Measurements from ENCODE around the gene MTF1.
"Not testable (repeated sequence)": the region's sequence is repeated elsewhere in the genome, so short reads cannot be mapped to it uniquely, and the experiment has no call there.

MTF1 gene

DNA sequence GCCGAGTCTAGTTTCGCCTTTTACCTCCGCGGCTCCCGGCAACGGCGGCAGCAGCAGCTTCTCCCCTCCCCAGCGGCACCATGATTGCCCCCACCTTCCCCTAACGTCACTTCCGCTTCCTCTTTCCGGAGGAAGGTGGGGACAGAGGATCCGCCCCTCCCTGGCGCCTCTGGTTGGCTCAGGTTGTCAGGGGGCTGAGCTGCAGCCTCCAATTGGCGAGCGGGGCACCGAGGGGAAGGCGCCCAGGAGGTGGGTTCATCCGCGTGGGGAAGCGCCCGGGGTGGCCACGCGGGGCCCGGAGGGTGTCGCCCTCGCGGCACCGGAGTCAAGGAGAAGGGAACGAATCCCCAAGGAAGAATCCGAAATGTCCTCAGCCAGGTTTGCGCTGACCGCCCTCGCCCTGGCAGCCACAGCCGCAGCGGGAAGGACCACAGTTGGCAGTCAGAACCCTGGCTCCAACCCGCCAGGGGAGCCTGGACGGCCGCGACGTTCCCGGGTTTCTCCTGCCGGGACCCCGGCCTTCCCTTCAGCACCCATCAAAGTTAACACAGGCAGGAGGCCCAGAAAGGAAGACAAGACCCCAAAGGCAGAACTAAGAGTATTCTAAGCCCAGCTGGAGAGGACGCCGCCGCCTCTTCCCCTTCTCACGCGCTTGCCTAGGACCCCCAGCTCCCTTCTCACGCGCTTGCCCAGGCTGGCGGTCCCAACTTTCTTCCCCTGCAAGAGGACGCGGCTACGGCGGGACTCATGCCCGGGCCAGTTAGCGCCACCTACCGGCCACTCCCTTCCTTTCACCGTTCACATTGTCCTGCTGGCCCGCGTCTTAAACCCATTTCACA is at the start of gene MTF1:
Gene MTF1, minus strand, starts transcription at position 86 of the 839 bp plus-strand sequence. CDS start 1,934 bp downstream, outside the sequence.
- H3K27me3 ChIP-seq (ENCODE audit: control insufficient read depth in 1 of 2, insufficient read depth in 2 of 2, low read length in 2 of 2), result no peaks in the 10 kb centered on the region
- H3K27ac ChIP-seq (ENCODE audit: low read length), result peak within 1 kb of the TSS; percentile 88
- H3K4me1 ChIP-seq (ENCODE audit: control insufficient read depth, insufficient read depth, low read length), result peaks cover 20% of the 10 kb centered on the region
- H3K4me3 ChIP-seq (ENCODE audit: low read length in 2 of 2), result peak within 1 kb of the TSS; percentile 98
- H3K9ac ChIP-seq (ENCODE audit: low read length in 2 of 2), result peak within 1 kb of the TSS; percentile 92 to 93
- H3K9me3 ChIP-seq (ENCODE audit: control insufficient read depth in 2 of 2, low read length in 2 of 2), result no peaks in the 10 kb centered on the region
- H3K36me3 ChIP-seq (ENCODE audit: control insufficient read depth in 2 of 2, insufficient read depth in 2 of 2, low read length in 2 of 2), result peaks cover 16 to 30% of the 10 kb centered on the region in 2 donors

DNA sequence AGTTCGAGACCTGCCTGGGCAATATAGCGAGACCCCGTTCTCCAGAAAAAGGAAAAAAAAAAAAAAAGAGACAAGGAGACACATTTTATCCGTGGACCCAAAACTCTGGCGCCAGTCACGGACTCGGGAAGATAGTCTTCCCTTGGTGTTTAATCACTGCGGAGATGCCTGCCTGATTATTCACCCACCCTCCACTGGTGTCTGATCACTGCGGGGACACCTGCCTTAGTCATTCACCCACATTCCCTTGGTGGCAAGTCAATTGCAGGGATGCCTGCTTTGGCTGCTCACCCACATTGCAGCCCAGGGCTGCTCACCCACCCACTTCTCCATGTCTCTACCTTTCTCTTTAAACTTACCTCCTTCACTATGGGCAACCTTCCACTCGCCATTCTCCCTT is 49.1 kb upstream of the MTF1 start:
- not testable (repeated sequence) for H3K27ac ChIP-seq (ENCODE audit: low read length); H3K9ac ChIP-seq (ENCODE audit: low read length in 2 of 2); H3K4me1 ChIP-seq (ENCODE audit: control insufficient read depth, insufficient read depth, low read length); H3K4me3 ChIP-seq (ENCODE audit: low read length in 2 of 2); H3K27me3 ChIP-seq (ENCODE audit: control insufficient read depth in 1 of 2, insufficient read depth in 2 of 2, low read length in 2 of 2); H3K36me3 ChIP-seq (ENCODE audit: control insufficient read depth in 2 of 2, insufficient read depth in 2 of 2, low read length in 2 of 2); H3K9me3 ChIP-seq (ENCODE audit: control insufficient read depth in 2 of 2, low read length in 2 of 2)

DNA sequence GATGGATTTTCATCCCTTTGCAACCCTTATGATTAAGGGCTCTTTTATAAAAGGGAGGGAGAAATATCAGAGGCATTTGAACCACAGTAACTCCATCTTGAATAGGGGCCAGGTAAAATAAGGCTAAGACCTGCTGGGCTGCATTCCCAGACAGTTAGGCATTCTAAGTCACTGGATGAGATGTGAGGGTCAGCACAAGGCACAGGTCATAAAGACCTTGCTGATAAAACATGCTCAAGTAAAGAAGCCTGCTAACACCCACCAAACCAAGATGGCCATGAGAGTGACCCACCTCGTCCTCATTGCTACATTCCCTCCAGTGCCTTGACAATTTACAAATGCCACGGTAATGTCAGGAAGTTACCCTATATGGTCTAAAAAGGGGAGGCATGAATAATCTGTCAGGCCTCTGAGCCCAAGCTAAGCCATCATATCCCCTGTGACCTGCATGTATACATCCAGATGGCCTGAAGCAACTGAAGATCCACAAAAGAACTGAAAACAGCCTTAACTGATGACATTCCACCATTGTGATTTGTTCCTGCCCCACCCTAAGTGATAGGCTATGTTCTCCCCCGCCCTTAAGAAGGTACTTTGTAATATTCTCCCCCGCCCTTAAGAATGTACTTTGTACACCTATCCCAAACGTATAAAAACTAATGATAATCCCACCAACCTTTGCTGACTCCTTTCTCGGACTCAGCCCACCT is 48.2 kb upstream of the MTF1 start:
- not testable (repeated sequence) for H3K4me3 ChIP-seq (ENCODE audit: low read length in 2 of 2); H3K4me1 ChIP-seq (ENCODE audit: control insufficient read depth, insufficient read depth, low read length); H3K9ac ChIP-seq (ENCODE audit: low read length in 2 of 2); H3K36me3 ChIP-seq (ENCODE audit: control insufficient read depth in 2 of 2, insufficient read depth in 2 of 2, low read length in 2 of 2); H3K27ac ChIP-seq (ENCODE audit: low read length); H3K27me3 ChIP-seq (ENCODE audit: control insufficient read depth in 1 of 2, insufficient read depth in 2 of 2, low read length in 2 of 2); H3K9me3 ChIP-seq (ENCODE audit: control insufficient read depth in 2 of 2, low read length in 2 of 2)

DNA sequence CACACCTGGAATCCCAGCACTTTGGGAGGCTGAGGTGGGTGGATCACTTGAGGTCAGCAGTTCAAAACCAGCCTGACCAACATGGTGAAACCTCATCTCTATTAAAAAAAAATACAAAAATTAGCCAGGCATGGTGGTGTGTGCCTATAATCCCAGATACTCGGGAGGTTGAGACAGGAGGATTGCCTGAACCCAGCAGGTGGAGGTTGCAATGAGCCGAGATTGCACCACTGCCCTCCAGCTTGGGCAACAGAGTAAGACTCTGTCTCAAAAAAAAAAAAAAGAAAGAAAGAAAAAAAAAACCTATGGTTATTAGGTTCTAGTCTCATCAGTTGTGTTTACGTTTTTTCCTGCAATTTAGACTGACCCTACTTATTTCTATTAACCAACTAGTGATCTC is 47.2 kb upstream of the MTF1 start:
- not testable (repeated sequence) for H3K4me1 ChIP-seq (ENCODE audit: control insufficient read depth, insufficient read depth, low read length); H3K4me3 ChIP-seq (ENCODE audit: low read length in 2 of 2); H3K27ac ChIP-seq (ENCODE audit: low read length); H3K9me3 ChIP-seq (ENCODE audit: control insufficient read depth in 2 of 2, low read length in 2 of 2); H3K9ac ChIP-seq (ENCODE audit: low read length in 2 of 2); H3K36me3 ChIP-seq (ENCODE audit: control insufficient read depth in 2 of 2, insufficient read depth in 2 of 2, low read length in 2 of 2); H3K27me3 ChIP-seq (ENCODE audit: control insufficient read depth in 1 of 2, insufficient read depth in 2 of 2, low read length in 2 of 2)

DNA sequence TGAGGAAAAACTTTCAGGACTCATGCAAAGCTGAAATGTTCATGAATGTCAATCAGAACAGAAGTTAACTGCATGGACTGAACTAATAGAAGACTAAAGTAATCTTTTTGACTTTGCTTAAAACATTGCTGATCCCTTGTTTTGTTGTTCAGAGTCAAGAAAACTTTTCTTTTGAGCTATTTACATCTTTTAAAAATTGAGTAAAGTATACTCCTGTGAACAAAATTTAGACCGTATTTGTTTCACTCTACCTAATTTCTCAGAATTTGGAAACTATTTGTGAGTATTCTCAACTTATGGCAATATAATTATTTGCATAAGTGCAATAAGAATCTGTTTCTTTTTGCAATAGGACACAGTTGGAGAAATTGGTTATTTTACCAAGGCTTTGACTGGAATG is 46.3 kb upstream of the MTF1 start:
- Histone ChIP-seq H3K9me3 (ENCODE audit: control insufficient read depth in 2 of 2, low read length in 2 of 2) (no peaks in the 10 kb centered on the region), H3K4me1 (ENCODE audit: control insufficient read depth, insufficient read depth, low read length) (no peaks in the 10 kb centered on the region), H3K27ac (ENCODE audit: low read length) (no peak overlapping the region), H3K9ac (ENCODE audit: low read length in 2 of 2) (no peak overlapping the region), H3K36me3 (ENCODE audit: control insufficient read depth in 2 of 2, insufficient read depth in 2 of 2, low read length in 2 of 2) (peaks cover 0 to 3% of the 10 kb centered on the region in 2 donors), H3K27me3 (ENCODE audit: control insufficient read depth in 1 of 2, insufficient read depth in 2 of 2, low read length in 2 of 2) (no peaks in the 10 kb centered on the region), H3K4me3 (ENCODE audit: low read length in 2 of 2) (no peak overlapping the region)

DNA sequence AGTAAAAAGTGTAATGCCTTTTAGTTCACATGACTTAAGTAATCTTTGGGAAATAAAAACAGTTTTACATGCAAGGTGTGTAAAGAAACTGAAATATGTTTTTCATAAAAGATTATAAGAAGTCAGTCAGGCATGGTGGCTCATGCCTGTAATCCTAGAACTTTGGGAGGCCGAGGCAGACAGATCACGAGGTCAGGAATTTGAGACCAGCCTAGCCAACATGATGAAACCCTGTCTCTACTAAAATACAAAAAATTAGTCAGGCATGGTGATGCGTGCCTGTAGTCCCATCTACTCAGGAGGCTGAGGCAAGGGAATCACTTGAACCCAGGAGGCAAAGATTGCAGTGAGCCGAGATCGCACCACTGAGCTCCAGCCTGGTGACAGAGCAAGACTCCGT is 44.5 kb upstream of the MTF1 start:
- H3K27ac ChIP-seq (ENCODE audit: low read length); H3K36me3 ChIP-seq (ENCODE audit: control insufficient read depth in 2 of 2, insufficient read depth in 2 of 2, low read length in 2 of 2); H3K9me3 ChIP-seq (ENCODE audit: control insufficient read depth in 2 of 2, low read length in 2 of 2); H3K4me1 ChIP-seq (ENCODE audit: control insufficient read depth, insufficient read depth, low read length); H3K27me3 ChIP-seq (ENCODE audit: control insufficient read depth in 1 of 2, insufficient read depth in 2 of 2, low read length in 2 of 2); H3K4me3 ChIP-seq (ENCODE audit: low read length in 2 of 2); H3K9ac ChIP-seq (ENCODE audit: low read length in 2 of 2): not testable (repeated sequence)

DNA sequence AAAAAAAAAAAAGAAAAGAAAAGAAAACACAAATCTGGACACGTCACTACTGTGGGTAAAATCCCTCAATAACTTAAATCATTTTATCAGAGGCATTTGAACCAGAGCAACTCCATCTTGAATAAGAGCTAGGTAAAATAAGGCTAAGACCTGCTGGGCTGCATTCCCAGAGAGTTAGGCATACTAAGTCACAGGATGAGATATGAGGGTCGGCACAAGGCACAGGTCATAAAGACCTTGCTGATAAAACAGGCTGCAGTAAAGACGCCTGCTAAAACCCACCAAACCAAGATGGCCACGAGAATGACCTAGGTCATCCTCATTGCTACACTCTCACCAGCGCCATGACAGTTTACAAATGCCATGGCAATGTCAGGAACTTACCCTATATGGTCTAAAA is 43.6 kb upstream of the MTF1 start:
- Histone ChIP-seq H3K27ac (ENCODE audit: low read length) (no peak overlapping the region), H3K36me3 (ENCODE audit: control insufficient read depth in 2 of 2, insufficient read depth in 2 of 2, low read length in 2 of 2) (peaks cover 0 to 3% of the 10 kb centered on the region in 2 donors), H3K9me3 (ENCODE audit: control insufficient read depth in 2 of 2, low read length in 2 of 2) (no peaks in the 10 kb centered on the region), H3K4me3 (ENCODE audit: low read length in 2 of 2) (no peak overlapping the region), H3K9ac (ENCODE audit: low read length in 2 of 2) (no peak overlapping the region), H3K27me3 (ENCODE audit: control insufficient read depth in 1 of 2, insufficient read depth in 2 of 2, low read length in 2 of 2) (no peaks in the 10 kb centered on the region), H3K4me1 (ENCODE audit: control insufficient read depth, insufficient read depth, low read length) (no peaks in the 10 kb centered on the region)

DNA sequence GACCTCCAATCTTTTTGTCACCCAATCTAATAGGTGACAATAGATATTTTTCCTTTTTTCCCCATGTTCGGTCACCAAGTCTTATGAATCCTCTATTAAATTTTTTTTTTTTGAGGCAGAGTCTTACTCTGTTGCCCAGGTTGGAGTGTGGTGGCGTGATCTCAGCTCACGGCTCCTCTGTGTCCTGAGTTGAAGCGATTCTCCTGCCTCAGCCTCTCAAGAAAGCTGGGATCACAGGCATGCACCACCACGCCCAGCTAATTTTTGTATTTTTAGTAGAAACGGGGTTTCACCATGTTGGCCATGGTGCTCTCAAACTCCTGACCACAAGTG is 42.5 kb upstream of the MTF1 start:
- Histone ChIP-seq H3K9me3 (ENCODE audit: control insufficient read depth in 2 of 2, low read length in 2 of 2) (no peaks in the 10 kb centered on the region), H3K9ac (ENCODE audit: low read length in 2 of 2) (no peak overlapping the region), H3K4me3 (ENCODE audit: low read length in 2 of 2) (no peak overlapping the region), H3K36me3 (ENCODE audit: control insufficient read depth in 2 of 2, insufficient read depth in 2 of 2, low read length in 2 of 2) (peaks cover 0 to 3% of the 10 kb centered on the region in 2 donors), H3K4me1 (ENCODE audit: control insufficient read depth, insufficient read depth, low read length) (no peaks in the 10 kb centered on the region), H3K27me3 (ENCODE audit: control insufficient read depth in 1 of 2, insufficient read depth in 2 of 2, low read length in 2 of 2) (no peaks in the 10 kb centered on the region), H3K27ac (ENCODE audit: low read length) (no peak overlapping the region)

DNA sequence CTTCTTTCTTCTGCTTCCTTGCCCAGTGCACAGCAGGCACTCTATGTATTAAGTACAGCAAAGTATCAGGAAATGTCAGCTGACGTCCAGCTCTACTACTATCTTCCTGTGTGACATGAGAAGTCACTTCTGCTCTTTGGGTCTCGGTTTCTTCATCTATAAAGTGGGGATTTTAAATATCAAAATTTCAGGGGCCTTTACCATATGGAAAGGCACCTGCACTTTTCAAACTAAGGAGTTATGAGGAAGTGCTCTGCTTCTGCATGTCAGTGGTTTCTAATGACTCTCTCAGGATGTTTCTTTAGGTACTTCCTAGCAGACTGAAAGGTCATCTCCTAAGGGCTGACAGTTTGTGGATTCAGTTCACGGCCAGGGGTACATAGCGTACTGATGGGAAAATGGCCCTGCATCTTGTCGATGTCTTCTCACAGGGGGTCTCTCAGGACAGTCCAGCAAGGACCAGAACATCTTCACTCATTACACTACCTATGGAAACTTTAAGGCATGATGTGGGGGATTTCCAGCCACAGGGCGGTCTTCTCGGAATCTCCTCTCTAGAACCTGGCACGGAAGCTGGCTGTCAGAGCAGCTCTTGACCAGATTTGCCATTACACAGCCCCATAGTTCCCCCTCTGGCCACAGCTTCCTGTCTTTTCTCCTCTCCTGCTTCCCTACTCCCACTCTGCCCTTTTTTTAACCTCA is 42.0 kb upstream of the MTF1 start:
- Histone ChIP-seq H3K27me3 (ENCODE audit: control insufficient read depth in 1 of 2, insufficient read depth in 2 of 2, low read length in 2 of 2) (no peaks in the 10 kb centered on the region), H3K36me3 (ENCODE audit: control insufficient read depth in 2 of 2, insufficient read depth in 2 of 2, low read length in 2 of 2) (peaks cover 0 to 3% of the 10 kb centered on the region in 2 donors), H3K4me1 (ENCODE audit: control insufficient read depth, insufficient read depth, low read length) (no peaks in the 10 kb centered on the region), H3K9ac (ENCODE audit: low read length in 2 of 2) (no peak overlapping the region), H3K27ac (ENCODE audit: low read length) (no peak overlapping the region), H3K4me3 (ENCODE audit: low read length in 2 of 2) (no peak overlapping the region), H3K9me3 (ENCODE audit: control insufficient read depth in 2 of 2, low read length in 2 of 2) (no peaks in the 10 kb centered on the region)

DNA sequence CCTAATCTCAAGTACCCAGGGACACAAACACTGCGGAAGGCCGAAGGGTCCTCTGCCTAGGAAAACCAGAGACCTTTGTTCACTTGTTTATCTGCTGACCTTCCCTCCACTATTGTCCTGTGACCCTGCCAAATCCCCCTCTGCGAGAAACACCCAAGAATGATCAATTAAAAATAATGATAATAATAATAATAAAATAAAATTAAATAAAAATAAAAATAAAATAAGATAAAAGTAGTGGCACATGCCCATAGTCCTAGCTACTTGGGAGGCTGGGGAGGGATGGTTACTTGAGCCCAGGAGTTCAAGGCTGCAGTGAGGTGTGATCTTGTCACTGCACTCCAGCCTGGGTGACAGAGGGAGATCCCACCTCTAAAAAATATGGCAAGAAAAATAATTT is 38.2 kb upstream of the MTF1 start:
- H3K36me3 ChIP-seq (ENCODE audit: control insufficient read depth in 2 of 2, insufficient read depth in 2 of 2, low read length in 2 of 2); H3K9ac ChIP-seq (ENCODE audit: low read length in 2 of 2); H3K27me3 ChIP-seq (ENCODE audit: control insufficient read depth in 1 of 2, insufficient read depth in 2 of 2, low read length in 2 of 2); H3K9me3 ChIP-seq (ENCODE audit: control insufficient read depth in 2 of 2, low read length in 2 of 2); H3K4me3 ChIP-seq (ENCODE audit: low read length in 2 of 2); H3K4me1 ChIP-seq (ENCODE audit: control insufficient read depth, insufficient read depth, low read length); H3K27ac ChIP-seq (ENCODE audit: low read length): not testable (repeated sequence)

DNA sequence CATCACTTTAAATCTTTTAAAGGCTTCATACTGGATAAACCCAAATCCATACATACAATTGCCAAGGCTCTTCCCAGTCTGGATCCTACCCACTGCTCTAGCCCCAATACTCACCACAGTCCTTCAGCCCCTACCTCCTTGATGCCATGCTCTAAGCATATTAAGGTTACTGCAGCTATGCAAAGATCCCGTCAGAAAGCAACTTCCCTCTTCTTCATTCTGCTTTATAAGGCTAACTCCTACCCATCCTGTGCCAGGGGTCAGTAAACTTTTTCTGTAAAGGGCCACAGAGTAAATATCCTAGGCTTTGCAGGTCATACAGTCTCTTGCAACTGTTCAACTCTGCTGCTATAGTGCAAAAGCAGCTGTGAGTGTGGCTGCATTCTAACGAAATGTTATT is 34.3 kb upstream of the MTF1 start:
- Histone ChIP-seq H3K4me1 (ENCODE audit: control insufficient read depth, insufficient read depth, low read length) (no peaks in the 10 kb centered on the region), H3K4me3 (ENCODE audit: low read length in 2 of 2) (no peak overlapping the region), H3K27ac (ENCODE audit: low read length) (no peak overlapping the region), H3K9me3 (ENCODE audit: control insufficient read depth in 2 of 2, low read length in 2 of 2) (no peaks in the 10 kb centered on the region), H3K9ac (ENCODE audit: low read length in 2 of 2) (no peak overlapping the region), H3K27me3 (ENCODE audit: control insufficient read depth in 1 of 2, insufficient read depth in 2 of 2, low read length in 2 of 2) (no peaks in the 10 kb centered on the region), H3K36me3 (ENCODE audit: control insufficient read depth in 2 of 2, insufficient read depth in 2 of 2, low read length in 2 of 2) (peaks cover 9 to 10% of the 10 kb centered on the region in 2 donors)

Data from stomach smooth muscle (tissue), 2 donors.